ENCODE data around the gene RECQL5.
"Not testable (repeated sequence)": the region's sequence is repeated elsewhere in the genome, so short reads cannot be mapped to it uniquely, and the experiment has no call there.

Gene RECQL5

DNA sequence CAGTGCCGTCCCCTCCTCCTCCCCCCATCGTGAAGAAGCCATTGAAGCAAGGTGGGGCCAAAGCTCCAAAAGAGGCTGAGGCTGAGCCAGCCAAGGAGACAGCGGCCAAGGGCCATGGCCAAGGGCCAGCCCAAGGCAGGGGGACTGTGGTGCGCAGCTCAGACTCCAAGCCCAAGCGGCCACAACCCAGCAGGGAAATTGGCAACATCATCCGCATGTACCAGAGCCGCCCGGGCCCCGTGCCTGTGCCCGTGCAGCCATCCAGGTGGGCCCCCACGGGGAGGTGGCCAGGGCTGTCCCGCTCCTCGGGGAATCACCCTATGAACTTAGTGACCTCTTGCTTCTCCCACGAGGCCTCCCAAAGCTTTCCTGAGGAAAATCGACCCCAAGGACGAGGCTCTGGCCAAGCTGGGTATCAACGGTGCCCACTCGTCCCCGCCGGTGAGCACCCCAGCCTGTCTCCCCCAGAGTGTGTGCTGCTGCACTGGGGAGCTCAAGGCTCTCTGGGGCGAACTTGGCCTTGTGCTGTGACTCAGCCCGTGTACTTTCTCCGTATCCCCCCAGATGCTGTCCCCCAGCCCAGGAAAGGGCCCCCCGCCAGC lies 50.3 kb downstream of the RECQL5 start:
- DNase-seq (ENCODE audit: low spot score): no peak

DNA sequence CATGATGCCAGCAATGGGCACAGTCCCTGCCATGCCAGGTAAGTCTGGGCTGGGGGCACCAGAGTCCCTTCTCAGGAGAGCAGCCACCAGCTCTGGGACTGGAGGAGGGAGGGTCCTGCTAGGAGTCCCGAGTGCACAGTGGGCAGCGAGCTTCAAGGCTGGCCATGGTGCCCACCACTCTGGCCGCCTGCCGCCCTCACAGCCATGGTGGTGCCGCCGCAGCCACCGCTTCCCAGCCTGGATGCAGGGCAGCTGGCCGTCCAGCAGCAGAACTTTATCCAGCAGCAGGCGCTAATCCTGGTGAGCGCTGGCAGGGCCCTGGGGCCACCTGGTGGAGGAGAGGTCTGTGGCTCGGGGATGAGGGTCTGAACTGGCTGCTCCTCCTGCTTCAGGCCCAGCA lies 51.7 kb downstream of the RECQL5 start:
- no peak for DNase-seq (ENCODE audit: low spot score)

- DNase-seq (ENCODE audit: low spot score): no peak
These were observed 52.2 kb downstream of the RECQL5 start for GRCh38 chr17:75614556-75615270.

DNA sequence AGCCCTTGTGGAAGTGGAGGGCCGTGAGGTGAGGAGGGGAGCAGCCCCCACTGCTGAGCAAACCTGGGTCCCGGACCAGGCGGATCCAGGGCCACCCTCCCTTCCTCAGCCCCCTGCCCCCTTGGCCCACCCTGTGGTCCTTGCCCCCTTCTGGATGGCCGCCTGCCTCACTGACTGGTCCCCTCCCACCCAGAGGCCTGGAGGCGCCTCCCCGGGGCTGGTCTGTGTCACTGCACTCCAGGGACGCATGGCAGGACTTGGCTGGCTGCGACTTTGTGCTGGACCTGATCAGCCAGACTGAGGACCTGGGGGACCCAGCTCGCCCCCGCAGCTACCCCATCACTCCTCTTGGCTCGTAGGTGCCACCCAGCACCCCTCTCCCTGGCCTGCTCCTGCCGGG lies 52.9 kb downstream of the RECQL5 start:
- DNase-seq (ENCODE audit: low spot score): peak; percentile 79

GRCh38 chr17:75612906-75613626 lies 53.9 kb downstream of the RECQL5 start:
- DNase-seq (ENCODE audit: low spot score): no peak

DNA sequence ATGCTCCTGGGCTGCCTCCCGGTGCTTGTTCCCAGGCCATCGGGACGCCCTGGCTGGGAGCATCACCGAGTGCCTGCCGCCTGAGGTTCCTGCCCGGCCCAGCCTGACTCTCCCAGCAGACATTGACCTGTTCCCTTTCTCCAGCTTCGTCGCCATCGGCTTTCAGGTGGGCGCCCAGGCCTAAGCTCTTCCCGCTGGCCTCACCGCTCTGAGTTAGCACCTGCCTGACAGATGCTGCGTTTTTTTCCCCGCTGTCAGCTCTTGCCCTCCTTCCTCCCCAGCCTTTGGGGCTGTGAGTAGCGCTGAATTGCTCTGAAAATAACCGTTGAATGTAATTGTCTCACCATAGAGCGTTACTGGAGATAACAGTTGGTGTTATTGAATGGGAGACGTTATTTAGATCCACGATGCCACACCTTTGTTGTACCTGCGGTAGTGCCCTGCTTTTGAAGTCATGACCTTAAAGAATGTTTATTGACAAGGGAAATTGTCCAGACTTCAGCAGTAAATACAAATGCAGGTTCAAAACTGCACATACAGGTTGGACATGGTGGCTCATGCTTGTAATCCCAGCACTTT lies 55.0 kb downstream of the RECQL5 start:
- DNase-seq (ENCODE audit: low spot score): no peak

- no peak for DNase-seq (ENCODE audit: low spot score)
These were observed 56.6 kb downstream of the RECQL5 start for GRCh38 chr17:75610103-75610984.

- no peak for DNase-seq (ENCODE audit: low spot score)
These were observed 59.9 kb downstream of the RECQL5 start for GRCh38 chr17:75607086-75607485.

DNA sequence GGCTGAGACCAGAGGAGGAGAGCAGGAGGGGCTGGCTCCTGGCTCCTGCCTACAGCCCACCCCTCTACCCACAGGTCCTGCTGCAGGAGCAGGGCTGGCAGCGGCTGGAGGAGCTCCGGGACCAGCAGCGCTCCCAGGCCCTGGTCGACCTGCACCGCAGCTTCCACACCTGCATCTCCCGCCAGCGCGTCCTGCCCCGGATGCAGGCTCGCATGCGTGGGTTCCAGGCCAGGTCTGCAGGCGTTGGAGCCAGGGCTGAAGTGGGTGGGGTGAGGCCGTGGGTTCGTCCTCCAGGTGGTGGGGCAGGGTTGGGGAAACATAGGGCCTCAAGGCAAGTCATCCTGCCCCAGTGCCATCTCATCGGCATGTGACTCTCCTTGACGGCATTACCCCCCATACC lies 61.2 kb downstream of the RECQL5 start:
- no peak for DNase-seq (ENCODE audit: low spot score)

- no peak for DNase-seq (ENCODE audit: low spot score)
These were observed 62.8 kb downstream of the RECQL5 start for GRCh38 chr17:75604034-75604695.

- no peak for DNase-seq (ENCODE audit: low spot score)
These were observed 63.8 kb downstream of the RECQL5 start for GRCh38 chr17:75603123-75603522.

DNA sequence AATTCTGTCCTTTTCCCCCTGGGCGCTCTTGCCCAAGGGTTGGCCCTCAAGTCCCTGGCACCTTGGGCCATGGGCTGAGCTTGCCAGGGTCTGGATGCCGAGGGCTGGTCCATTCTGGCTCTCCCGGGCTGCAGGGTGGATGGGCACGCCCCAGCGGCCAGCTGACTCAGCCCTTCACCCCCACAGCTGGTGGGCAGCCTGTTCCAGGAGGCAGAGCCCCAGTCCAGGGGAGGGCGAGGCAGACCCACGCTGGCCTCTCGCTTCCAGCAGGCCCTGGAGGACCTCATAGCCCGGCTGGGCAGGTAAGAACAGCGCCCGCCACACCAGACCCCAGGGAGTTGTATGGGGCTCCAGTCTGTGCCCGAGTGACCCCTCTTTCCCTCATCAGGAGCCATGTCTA lies 64.3 kb downstream of the RECQL5 start:
- DNase-seq (ENCODE audit: low spot score): no peak

GRCh38 chr17:75601057-75601987 lies 65.6 kb downstream of the RECQL5 start:
- DNase-seq (ENCODE audit: low spot score): peak; percentile 90

GRCh38 chr17:75596320-75597087 lies 70.5 kb downstream of the RECQL5 start:
- DNase-seq (ENCODE audit: low spot score): no peak

DNA sequence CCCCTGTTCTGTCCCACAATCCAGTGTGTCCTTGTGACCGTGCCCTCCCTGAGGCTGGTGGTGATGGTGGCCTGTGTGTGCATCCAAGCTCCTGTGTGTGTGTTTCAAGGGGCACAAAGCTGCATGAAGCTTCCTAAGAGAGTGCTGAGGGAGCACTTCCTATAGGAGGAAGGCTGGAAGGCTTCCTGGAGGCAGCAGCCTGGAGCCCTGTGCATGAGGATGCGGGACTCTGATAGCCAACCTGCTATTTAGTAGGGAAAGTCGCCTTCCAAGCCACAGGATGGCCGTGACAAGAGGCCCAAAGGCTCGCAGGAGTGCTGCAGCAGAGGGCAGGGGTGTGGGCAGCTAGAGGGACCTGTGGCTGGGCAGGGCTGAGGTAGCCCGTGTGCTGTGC lies 71.0 kb downstream of the RECQL5 start:
- DNase-seq (ENCODE audit: low spot score): no peak

DNA sequence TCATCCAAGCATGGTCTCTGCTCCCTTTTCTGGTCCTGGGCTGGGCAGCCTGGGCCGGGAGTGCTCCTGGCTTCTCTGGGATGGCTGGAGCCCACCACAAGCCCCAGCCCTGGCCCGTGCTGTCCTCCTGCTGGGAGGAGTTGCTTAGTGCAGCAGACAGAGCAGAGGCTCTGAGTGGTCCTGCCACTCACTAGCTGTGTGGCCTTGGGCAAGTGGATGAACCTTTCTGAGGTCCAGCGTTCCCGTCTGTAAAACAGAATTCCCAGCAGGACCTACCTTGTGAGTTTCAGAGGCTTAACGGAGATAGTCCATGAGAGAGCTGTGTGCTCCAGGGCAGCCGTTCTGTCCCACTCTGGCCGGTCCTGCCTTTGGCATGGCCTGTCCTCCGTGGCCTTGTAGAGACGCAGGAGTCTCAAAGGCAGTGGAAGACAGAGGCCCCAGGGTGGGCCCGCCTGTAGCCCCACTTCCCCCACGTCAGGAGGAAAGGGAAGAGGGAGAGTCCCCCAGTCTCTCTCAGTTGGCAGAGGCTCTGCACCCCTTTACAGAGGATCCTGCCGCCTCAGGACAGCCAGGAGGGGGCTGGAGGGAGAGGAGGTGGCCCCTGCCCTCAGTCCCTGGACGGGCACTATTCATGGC lies 71.6 kb downstream of the RECQL5 start:
- peak; percentile 50 for DNase-seq (ENCODE audit: low spot score)

DNA sequence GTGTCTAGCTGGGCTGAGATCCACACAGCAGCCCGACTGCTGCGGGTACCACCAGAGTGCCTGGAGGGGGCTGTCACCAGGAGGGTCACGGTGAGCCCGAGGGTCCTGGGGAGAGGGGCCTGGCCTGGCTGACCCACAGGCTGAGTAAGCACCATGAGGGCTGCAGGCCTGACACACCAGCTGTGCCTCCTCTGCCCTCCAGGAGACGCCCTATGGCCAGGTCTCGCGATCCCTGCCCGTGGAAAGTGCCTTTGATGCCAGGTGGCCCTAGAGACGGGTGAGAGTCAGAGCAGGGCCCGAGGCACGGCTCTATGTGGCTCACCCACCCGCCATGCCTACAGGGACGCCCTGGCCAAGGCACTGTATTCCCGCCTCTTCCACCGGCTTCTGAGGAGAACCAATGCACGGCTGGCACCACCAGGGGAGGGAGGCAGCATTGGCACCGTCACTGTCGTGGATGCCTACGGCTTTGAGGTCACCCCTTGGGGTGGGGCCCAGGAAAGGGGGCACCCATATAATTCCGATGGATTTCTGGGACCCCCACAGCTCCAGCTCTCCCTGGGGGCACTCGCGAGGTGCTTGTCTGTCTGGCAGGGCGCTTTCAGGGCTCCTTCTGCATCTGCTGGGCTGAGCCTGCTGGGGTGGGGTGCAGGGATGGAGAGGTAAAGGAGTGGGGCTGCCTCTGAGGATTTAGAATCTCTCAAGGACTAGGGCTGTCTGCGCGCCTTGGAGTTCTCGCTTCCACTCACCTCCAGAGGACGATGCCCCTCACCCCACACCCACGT lies 72.3 kb downstream of the RECQL5 start:
- DNase-seq (ENCODE audit: low spot score): peak; percentile 51

DNA sequence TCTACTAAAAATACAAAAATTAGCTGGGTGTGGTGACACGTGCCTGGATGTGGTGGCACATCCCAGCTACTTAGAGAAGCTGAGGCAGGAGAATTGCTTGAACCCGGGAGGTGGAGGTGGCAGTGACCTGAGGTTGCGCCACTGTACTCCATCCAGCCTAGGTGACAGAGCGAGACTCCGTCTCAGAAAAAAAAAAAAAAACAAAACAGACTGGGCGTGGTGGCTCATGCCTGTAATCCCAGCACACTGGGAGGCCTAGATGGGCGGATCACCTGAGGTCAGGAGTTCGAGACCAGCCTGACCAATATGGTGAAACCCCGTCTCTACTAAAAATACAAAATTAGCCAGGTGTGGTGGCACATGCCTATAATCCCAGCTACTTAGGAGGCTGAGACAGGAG lies 73.5 kb downstream of the RECQL5 start:
- DNase-seq (ENCODE audit: low spot score): not testable (repeated sequence)
